Gastrocnemius medialis (tissue), 4 donors: ENCODE data around the gene COL21A1. TPM values are rescaled to one million over a fixed set of nuclear protein-coding genes. Genes with fewer than 3 reads are reported as not detected.

Source experiments
- ATAC-seq, 2 donors: fragments of 150-250 bp; one replicate each; pipeline ENCODE4 v1.9.1; 2016
- DNase-seq, 2 donors: peaks; one replicate each; pipeline ENCODE4 v3.0.0-alpha.2; 2019
- H3K27ac ChIP-seq, 4 donors: fragments of 200-600 bp; sonication (generic); 1 replicate in 1 of 4; 2 replicates in 3 of 4; pipeline ENCODE4 v1.5.1; 2016 to 2018; ENCODE audit warnings: mild to moderate bottlenecking in 2 of 4, moderate library complexity in 1 of 4
- H3K27me3 ChIP-seq, 3 donors: fragments of 200-600 bp; sonication (generic) in 2 of 3; 1 replicate in 1 of 3; 2 replicates in 2 of 3; pipeline versions ENCODE4 v1.5.1 to v1.6.0; 2016 to 2019; ENCODE audit warnings: mild to moderate bottlenecking in 1 of 3, moderate library complexity in 1 of 3
- H3K36me3 ChIP-seq, 2 donors: fragments of 200-600 bp; sonication (generic) in 1 of 2; one replicate each; pipeline ENCODE4 v1.5.1; 2017 to 2018
- H3K4me1 ChIP-seq, 2 donors: fragments of 200-600 bp; sonication (generic) in 1 of 2; one replicate each; pipeline ENCODE4 v1.5.1; 2016 to 2017; ENCODE audit warnings: mild to moderate bottlenecking in 2 of 2
- H3K4me3 ChIP-seq, 4 donors: fragments of 200-600 bp; sonication (generic) in 3 of 4; 1 replicate in 1 of 4; 2 replicates in 3 of 4; pipeline ENCODE4 v1.5.1; 2016 to 2019; ENCODE audit warnings: mild to moderate bottlenecking in 2 of 4
- H3K9me3 ChIP-seq, 3 donors: fragments of 200-600 bp; sonication (generic) in 2 of 3; 1 replicate in 1 of 3; 2 replicates in 2 of 3; pipeline ENCODE4 v1.5.1; 2016 to 2019
- CTCF ChIP-seq, 5 experiments: fragments of 450-650 bp in 3 of 5; fragments of 200-600 bp in 2 of 5; sonication (generic) in 2 of 5; IDR thresholded peaks in 4 of 5; conservative IDR thresholded peaks in 1 of 5; 1 replicate in 4 of 5; 2 replicates in 1 of 5; pipeline ENCODE4 v1.5.1; 2016 to 2019; ENCODE audit warnings: antibody characterized with exemption in 5 of 5, mild to moderate bottlenecking in 3 of 5, moderate library complexity in 3 of 5
- POLR2A ChIP-seq, 2 donors: fragments of 450-650 bp; IDR thresholded peaks; one replicate each; pipeline ENCODE4 v1.6.1; 2017; ENCODE audit warnings: antibody characterized with exemption in 2 of 2, mild to moderate bottlenecking in 2 of 2, moderate library complexity in 2 of 2
- in situ Hi-C, 4 donors: fragments of 200-750 bp; cut with MboI; loops; one replicate each; pipeline versions ENCODE4 v1.15.0 to v1.8.0; 2017; ENCODE audit warnings: low sequenced_read_pairs in 4 of 4
- intact Hi-C: fragments of 100-400 bp; cut with DNase I; formaldehyde crosslinking; loops from one replicate; pipeline ENCODE4 v1.15.1; 2023; ENCODE audit warnings: low total_unique reads
- total RNA-seq, 4 donors: library from RNA; depleted of rRNA; stranded (reverse); fragments of >200 nt; gene quantifications; one replicate each; pipeline versions ENCODE4 v1.1.0 to v1.2.3, GENCODE V29; 2016

Gene COL21A1
- total RNA-seq, 4 donors from 2014 or later, result 0.19 to 1.1 (median 0.61) TPM

DNA sequence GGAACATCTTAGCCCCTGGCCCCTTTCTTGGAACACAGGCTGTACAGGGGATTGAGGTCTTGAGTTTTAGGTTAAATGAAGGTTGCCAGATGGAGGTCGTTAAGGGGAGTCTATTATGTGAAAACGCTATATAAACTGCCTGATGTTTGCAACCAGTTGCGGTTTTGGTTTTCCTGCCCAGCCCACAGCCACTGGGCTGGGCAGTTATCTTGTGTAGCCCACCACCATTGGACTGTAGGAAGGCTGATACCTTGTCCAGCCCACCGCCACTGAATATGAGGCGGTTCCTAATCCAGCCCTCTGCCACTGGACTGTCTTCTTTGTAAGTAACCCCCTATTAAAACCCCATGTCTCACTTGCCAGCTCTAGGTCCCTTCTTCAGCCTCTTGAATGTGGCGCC is 42.3 kb upstream of the COL21A1 start:
- ATAC-seq, result no peak
- Histone ChIP-seq H3K36me3 (no peaks in the 10 kb centered on the region), H3K27me3 (no peaks in the 10 kb centered on the region), H3K4me3 (no peak overlapping the region), H3K4me1 (no peaks in the 10 kb centered on the region), H3K27ac (no peak overlapping the region), H3K9me3 (no peaks in the 10 kb centered on the region)
- intact Hi-C loops (no loop called here), in situ Hi-C loops (loop anchor here (5.0 to 25.0 kb wide), 4 partner anchors 302 to 1015 kb away; no protein-coding TSS in a partner anchor)
- no peak for DNase-seq
- TF ChIP-seq CTCF (IDR thresholded peaks at IDR 0.05 in 4 of 5, conservative IDR thresholded peaks at IDR 0.05 in 1 of 5) (no peak), POLR2A (IDR thresholded peaks at IDR 0.05) (no peak)

GRCh38 chr6:56288347-56288746 is 41.0 kb upstream of the COL21A1 start:
- H3K27ac ChIP-seq, result no peak overlapping the region
- no peak overlapping the region for H3K4me3 ChIP-seq
- intact Hi-C loops (no loop called here), in situ Hi-C loops (loop anchor here in 1 of 4 donors (25.0 kb wide), 1 partner anchor 301 kb away; no protein-coding TSS in a partner anchor)
- no peaks in the 10 kb centered on the region for H3K36me3 ChIP-seq
- no peak for TF ChIP-seq POLR2A (IDR thresholded peaks at IDR 0.05)
- no peak for TF ChIP-seq CTCF (IDR thresholded peaks at IDR 0.05 in 4 of 5, conservative IDR thresholded peaks at IDR 0.05 in 1 of 5)
- H3K4me1 ChIP-seq, result no peaks in the 10 kb centered on the region
- no peak for DNase-seq
- H3K9me3 ChIP-seq, result no peaks in the 10 kb centered on the region
- no peaks in the 10 kb centered on the region for H3K27me3 ChIP-seq
- ATAC-seq, result no peak

DNA sequence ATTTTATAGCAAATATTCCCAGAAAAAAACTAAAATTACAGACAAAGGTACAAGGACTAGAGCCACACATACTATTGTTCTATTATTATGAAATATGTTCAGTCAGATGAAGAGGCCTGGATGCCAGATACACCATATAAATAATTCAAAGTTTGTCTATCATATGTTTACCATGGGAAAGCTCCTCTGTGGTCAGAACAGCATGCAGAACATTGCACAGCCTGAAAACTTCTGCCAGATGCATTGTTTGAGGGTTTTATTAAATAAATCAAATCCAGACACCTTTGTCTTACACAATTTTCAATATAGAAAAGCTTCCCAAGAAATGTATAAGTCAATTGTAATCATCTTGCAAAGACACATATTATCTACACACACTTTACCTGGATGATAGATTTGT is 35.0 kb upstream of the COL21A1 start:
- in situ Hi-C loops, result loop anchor here in 1 of 4 donors (25.0 kb wide), 1 partner anchor 295 kb away; no protein-coding TSS in a partner anchor
- TF ChIP-seq CTCF (IDR thresholded peaks at IDR 0.05 in 4 of 5, conservative IDR thresholded peaks at IDR 0.05 in 1 of 5), result no peak
- no peak for TF ChIP-seq POLR2A (IDR thresholded peaks at IDR 0.05)
- H3K36me3 ChIP-seq, result no peaks in the 10 kb centered on the region
- no peaks in the 10 kb centered on the region for H3K27me3 ChIP-seq
- DNase-seq (no peak), ATAC-seq (no peak)
- H3K4me3 ChIP-seq, result no peak overlapping the region
- no peak overlapping the region for H3K27ac ChIP-seq
- H3K9me3 ChIP-seq, result no peaks in the 10 kb centered on the region
- intact Hi-C loops, result no loop called here
- H3K4me1 ChIP-seq, result no peaks in the 10 kb centered on the region

- TF ChIP-seq POLR2A (IDR thresholded peaks at IDR 0.05) (no peak), CTCF (IDR thresholded peaks at IDR 0.05 in 4 of 5, conservative IDR thresholded peaks at IDR 0.05 in 1 of 5) (no peak)
- Histone ChIP-seq H3K4me3 (no peak overlapping the region), H3K36me3 (no peaks in the 10 kb centered on the region), H3K27me3 (no peaks in the 10 kb centered on the region), H3K27ac (no peak overlapping the region), H3K9me3 (no peaks in the 10 kb centered on the region), H3K4me1 (no peaks in the 10 kb centered on the region)
- no peak for DNase-seq
- ATAC-seq, result no peak
- intact Hi-C loops (no loop called here), in situ Hi-C loops (loop anchor here in 1 of 4 donors (25.0 kb wide), 1 partner anchor 293 kb away; no protein-coding TSS in a partner anchor)
Observed at GRCh38 chr6:56280126-56280525, 32.7 kb upstream of the COL21A1 start.
